ENCODE data around the gene HDAC4.

The HDAC4 gene

GRCh38 chr2:239087046-239087710 lies 313.6 kb downstream of the HDAC4 start:
- H3K27ac ChIP-seq, result no peak overlapping the region
- DNase-seq (ENCODE audit: low spot score), result no peak
- H3K4me3 ChIP-seq, result no peak overlapping the region
- no peak for TF ChIP-seq CTCF (IDR thresholded peaks at IDR 0.05)

- H3K27ac ChIP-seq, result no peak overlapping the region
- no peak for DNase-seq (ENCODE audit: low spot score)
- no peak overlapping the region for H3K4me3 ChIP-seq
- TF ChIP-seq CTCF (IDR thresholded peaks at IDR 0.05), result no peak
These were observed 314.3 kb downstream of the HDAC4 start for GRCh38 chr2:239086325-239087020.

GRCh38 chr2:239085201-239085992 lies 315.4 kb downstream of the HDAC4 start:
- DNase-seq (ENCODE audit: low spot score), result no peak
- Histone ChIP-seq H3K27ac (no peak overlapping the region), H3K4me3 (no peak overlapping the region)
- no peak for TF ChIP-seq CTCF (IDR thresholded peaks at IDR 0.05)

DNA sequence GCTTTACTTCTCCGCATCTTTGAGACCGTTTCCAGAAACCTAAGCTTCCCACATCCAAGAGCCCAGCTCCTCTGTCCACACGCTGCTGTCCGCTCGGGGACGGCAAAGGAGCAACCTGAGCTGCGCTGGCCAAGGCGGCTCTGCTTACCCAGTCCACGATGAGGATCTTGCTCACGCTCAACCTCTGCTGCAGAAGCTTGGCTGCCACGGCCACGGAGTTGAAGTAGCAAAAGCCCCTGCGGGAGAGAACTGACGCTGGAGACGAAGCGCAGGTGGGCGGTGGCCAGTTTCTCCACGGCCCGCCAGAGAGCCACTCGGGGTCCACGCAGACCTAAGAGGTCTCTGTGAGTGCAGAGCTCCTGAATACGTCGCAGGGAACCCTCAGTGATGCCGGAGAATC lies 316.8 kb downstream of the HDAC4 start:
- DNase-seq (ENCODE audit: low spot score), result no peak
- no peak overlapping the region for H3K4me3 ChIP-seq
- no peak for TF ChIP-seq CTCF (IDR thresholded peaks at IDR 0.05)
- H3K27ac ChIP-seq, result no peak overlapping the region

DNA sequence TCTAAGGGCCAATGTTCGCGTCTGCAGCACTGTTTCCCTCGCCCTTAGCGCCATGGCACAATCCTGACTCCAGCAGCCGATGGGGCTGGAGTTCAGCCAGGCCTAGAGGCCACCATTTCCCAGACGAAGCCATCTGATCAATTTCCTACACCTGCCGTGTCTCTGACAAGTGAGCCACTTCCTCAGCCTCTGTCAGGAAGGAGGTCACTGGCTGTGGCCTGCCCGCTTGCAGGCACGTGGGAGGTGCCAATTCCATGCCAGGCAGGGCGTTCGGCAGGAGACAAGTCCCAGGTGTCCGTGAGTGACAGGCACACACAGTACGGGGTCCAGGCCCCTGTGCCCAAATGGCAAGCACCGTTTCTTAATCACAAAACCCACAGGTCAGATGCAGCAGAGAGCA lies 318.4 kb downstream of the HDAC4 start:
- TF ChIP-seq CTCF (IDR thresholded peaks at IDR 0.05), result no peak
- no peak overlapping the region for H3K27ac ChIP-seq
- DNase-seq (ENCODE audit: low spot score), result no peak
- no peak overlapping the region for H3K4me3 ChIP-seq

DNA sequence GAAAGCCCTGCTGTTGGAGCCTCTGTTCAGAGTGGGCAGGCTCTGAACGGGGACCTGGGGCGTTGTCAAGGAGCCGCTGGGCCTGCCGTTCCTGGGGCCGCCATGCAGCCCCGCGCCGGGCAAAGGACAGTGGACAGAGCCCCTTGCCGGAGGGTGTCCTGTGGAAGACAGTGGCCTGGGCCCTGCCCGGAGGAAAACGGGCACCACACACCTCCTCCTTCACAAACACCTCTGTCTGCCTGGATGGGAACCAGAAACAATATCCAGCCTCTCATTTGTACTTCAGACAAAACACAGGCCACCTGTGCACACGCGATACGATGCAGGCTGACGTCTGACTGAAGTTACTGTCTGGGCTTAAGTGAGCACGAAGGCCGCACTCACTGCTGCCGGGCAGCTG lies 319.2 kb downstream of the HDAC4 start:
- Histone ChIP-seq H3K4me3 (no peak overlapping the region), H3K27ac (no peak overlapping the region)
- no peak for DNase-seq (ENCODE audit: low spot score)
- no peak for TF ChIP-seq CTCF (IDR thresholded peaks at IDR 0.05)

All from coronary artery (tissue), 2 donors.